ENCODE data around the gene REC114. TPM values are rescaled to one million over a fixed set of nuclear protein-coding genes. Genes with fewer than 3 reads are reported as not detected.

The REC114 gene
- total RNA-seq, 1 donor from 2014 or later, result not detected

- ATAC-seq, result no peak
These were observed 164.9 kb downstream of the REC114 start for GRCh38 chr15:73607843-73608242.

- no peak for ATAC-seq
These were observed 165.5 kb downstream of the REC114 start for GRCh38 chr15:73608475-73608874.

DNA sequence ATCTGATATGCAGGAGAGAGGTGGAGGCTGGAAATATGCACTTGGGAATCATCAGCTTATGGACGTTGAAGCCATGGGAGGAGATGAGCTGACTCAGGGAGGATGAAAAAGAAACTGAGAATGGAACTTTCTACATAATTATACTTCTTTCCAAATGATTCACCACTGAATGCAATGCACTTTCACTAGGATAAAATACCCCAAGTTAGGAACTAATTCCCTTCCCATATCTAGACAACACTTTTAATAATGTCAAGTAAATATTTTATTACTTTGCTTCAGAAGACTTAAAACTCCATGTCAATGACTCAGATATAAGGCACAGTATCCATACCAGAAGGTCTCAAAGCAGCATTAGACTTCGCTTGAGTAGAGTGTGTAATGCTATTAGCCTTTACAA, 166.0 kb downstream of the REC114 start:
- no peak for ATAC-seq

Other genes starting within 250 kb of the REC114 start
- not detected for gene HCN4, start 74.2 kb upstream of the REC114 start, total RNA-seq
- 69.7 TPM for gene NPTN, start 190.2 kb downstream of the REC114 start, total RNA-seq
- 14.7 TPM for gene CD276, start 241.2 kb downstream of the REC114 start, total RNA-seq